Osteoblast (primary cell): ENCODE data around the gene F10. TPM values are rescaled to one million over a fixed set of nuclear protein-coding genes. Genes with fewer than 3 reads are reported as not detected.

Experiments used
- DNase-seq: peaks from one replicate; pipeline ENCODE4 v3.0.0; 2011; ENCODE audit warnings: low spot score, mixed read lengths; ENCODE audit not compliant: insufficient read length; ENCODE audit errors: missing footprints
- H2AFZ ChIP-seq: 2 replicates; pipeline ENCODE4 v1.6.0; 2011; ENCODE audit warnings: mild to moderate bottlenecking, low read length
- H3K27ac ChIP-seq: 2 replicates; pipeline ENCODE4 v1.5.1; 2011; ENCODE audit warnings: mild to moderate bottlenecking, low read depth, low read length, moderate library complexity
- H3K27me3 ChIP-seq: 2 replicates; pipeline ENCODE4 v1.6.0; 2012; ENCODE audit warnings: mild to moderate bottlenecking, control low read depth, inconsistent platforms, low read length, moderate library complexity; ENCODE audit not compliant: insufficient read depth
- H3K36me3 ChIP-seq: 2 replicates; pipeline ENCODE4 v1.5.1; 2011; ENCODE audit warnings: mild to moderate bottlenecking, low read length, control low read depth, moderate library complexity; ENCODE audit not compliant: insufficient read depth
- H3K4me1 ChIP-seq: 2 replicates; pipeline ENCODE4 v1.5.1; 2011; ENCODE audit warnings: mild to moderate bottlenecking, low read length, control low read depth, moderate library complexity; ENCODE audit not compliant: insufficient read depth
- H3K4me2 ChIP-seq: 2 replicates; pipeline ENCODE4 v1.6.0; 2011; ENCODE audit warnings: mild to moderate bottlenecking, low read length; ENCODE audit not compliant: insufficient read depth
- H3K4me3 ChIP-seq: fragments of 200-600 bp; sonication (generic); 3 replicates; pipeline ENCODE4 v1.5.1; 2012; ENCODE audit warnings: mild to moderate bottlenecking, low read length, inconsistent platforms; ENCODE audit not compliant: insufficient read depth
- H3K79me2 ChIP-seq: 2 replicates; pipeline ENCODE4 v1.6.0; 2012; ENCODE audit warnings: mild to moderate bottlenecking, low read length, control low read depth, inconsistent platforms; ENCODE audit not compliant: insufficient read depth
- H3K9me3 ChIP-seq: 2 replicates; pipeline ENCODE4 v1.5.1; 2011; ENCODE audit warnings: low read depth, low read length, control low read depth
- H4K20me1 ChIP-seq: 2 replicates; pipeline ENCODE4 v1.6.0; 2012; ENCODE audit warnings: mild to moderate bottlenecking, low read length, control low read depth; ENCODE audit not compliant: insufficient read depth
- CTCF ChIP-seq: IDR thresholded peaks from 2 replicates; pipeline ENCODE4 v1.5.1; 2011; ENCODE audit warnings: mild to moderate bottlenecking, low read depth, low read length, moderate library complexity; ENCODE audit errors: extremely low read depth
- total RNA-seq: library from RNA; depleted of rRNA; stranded (reverse); fragments of >200 nt; gene quantifications from 2 replicates; pipeline ENCODE4 v1.2.3, GENCODE V29; 2012

F10 gene
- total RNA-seq, 1 donor: not detected

DNA sequence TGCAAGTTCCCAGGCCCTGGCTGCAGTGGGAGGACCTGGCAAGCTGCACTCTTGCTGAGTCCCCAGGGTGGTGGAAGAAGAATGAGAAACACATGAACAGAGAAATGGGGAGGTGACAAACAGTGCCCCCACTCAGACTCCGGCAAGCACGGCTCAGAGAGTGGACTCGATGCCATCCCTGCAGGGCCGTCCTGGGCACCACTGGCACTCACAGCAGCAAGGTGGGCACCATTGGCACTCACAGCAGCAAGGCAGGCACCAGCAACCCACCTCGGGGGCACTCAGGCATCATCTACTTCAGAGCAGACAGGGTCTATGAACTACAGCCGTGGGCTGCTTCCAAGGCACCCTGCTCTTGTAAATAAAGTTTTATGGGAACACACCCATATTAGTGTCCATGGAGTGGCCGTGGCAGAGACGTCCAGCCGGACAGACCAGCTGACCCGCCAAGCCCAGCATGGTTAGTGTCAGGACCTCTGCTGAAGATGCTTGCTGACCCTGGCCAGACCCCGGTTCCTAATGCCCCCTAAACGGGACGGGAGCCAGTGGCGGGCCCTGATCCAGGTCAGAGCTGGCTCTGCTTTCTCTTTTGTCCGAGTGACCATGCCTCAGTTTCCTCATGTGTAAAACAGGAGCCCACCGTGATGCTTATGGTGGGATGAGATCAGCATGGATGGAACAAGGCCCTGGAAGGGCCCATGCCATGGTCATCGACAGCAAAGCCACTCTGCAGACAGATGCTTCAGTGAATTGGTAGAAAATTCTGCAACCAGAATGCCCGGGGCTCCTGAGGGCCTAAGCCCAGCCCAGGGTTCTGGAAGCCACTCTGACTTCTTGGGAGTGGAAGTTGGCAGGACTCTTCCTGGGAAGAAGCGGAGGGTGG lies 2.1 kb upstream of the F10 start:
- DNase-seq: peak; percentile 66
- TF ChIP-seq CTCF: no peak
- H3K4me2 ChIP-seq: no peak overlapping the region
- H3K4me3 ChIP-seq: no peak overlapping the region
- H4K20me1 ChIP-seq: no peaks in the 10 kb centered on the region
- no peak overlapping the region for H3K27ac ChIP-seq
- no peaks in the 10 kb centered on the region for H3K9me3 ChIP-seq
- H3K4me1 ChIP-seq: no peaks in the 10 kb centered on the region
- H2AFZ ChIP-seq: no peak overlapping the region
- no peaks in the 10 kb centered on the region for H3K27me3 ChIP-seq
- H3K79me2 ChIP-seq: no peaks in the 10 kb centered on the region
- H3K36me3 ChIP-seq: no peaks in the 10 kb centered on the region

GRCh38 chr13:113121183-113121927 lies 1.2 kb upstream of the F10 start:
- H3K79me2 ChIP-seq: no peaks in the 10 kb centered on the region
- no peaks in the 10 kb centered on the region for H4K20me1 ChIP-seq
- no peaks in the 10 kb centered on the region for H3K36me3 ChIP-seq
- no peak for TF ChIP-seq CTCF
- H3K9me3 ChIP-seq: no peaks in the 10 kb centered on the region
- no peak overlapping the region for H2AFZ ChIP-seq
- H3K4me1 ChIP-seq: no peaks in the 10 kb centered on the region
- H3K27me3 ChIP-seq: no peaks in the 10 kb centered on the region
- H3K4me2 ChIP-seq: no peak overlapping the region
- no peak overlapping the region for H3K27ac ChIP-seq
- DNase-seq: peak; percentile 73
- H3K4me3 ChIP-seq: no peak overlapping the region

DNA sequence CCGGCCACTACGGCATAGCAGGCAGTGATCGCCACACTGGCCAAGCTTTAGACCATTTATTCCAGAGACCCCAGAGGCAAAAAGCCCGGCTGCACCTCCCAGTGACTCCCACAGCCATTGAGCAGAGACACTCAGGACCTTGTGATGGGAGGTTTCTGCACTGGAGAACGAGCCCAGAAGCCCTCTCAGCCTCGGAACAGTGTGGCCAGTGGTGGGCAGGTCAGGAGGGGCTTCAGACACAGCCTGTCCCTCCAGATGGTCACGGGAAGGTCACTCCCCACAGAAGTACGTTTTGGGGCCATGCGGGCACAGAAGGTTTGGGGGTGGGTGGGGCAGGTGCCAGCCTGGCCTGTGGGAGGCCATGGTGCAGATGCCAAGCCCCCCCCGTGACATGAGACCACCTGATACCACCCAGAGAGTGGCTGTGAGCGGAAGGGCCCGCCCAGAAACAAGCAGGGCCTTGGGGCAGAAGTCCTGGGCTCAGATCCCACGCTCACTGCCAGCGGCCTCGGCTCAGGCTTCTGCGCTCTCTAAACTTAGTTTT lies 599 bp upstream of the F10 start:
- Histone ChIP-seq H3K9me3 (no peaks in the 10 kb centered on the region), H3K4me1 (no peaks in the 10 kb centered on the region), H3K27ac (no peak overlapping the region), H3K79me2 (no peaks in the 10 kb centered on the region), H2AFZ (no peak overlapping the region), H4K20me1 (no peaks in the 10 kb centered on the region), H3K36me3 (no peaks in the 10 kb centered on the region), H3K4me3 (no peak overlapping the region), H3K27me3 (no peaks in the 10 kb centered on the region), H3K4me2 (no peak overlapping the region)
- peak; percentile 46 for DNase-seq
- no peak for TF ChIP-seq CTCF
